NCI-H526 treated with DMSO at 0.1 percent for 48 hours (cell line): ENCODE results near the gene KCTD11.
A peak's percentile ranks its signal among the peaks of the same experiment; 100 is the strongest.
"Not testable (repeated sequence)": the region's sequence is repeated elsewhere in the genome, so short reads cannot be mapped to it uniquely, and the experiment has no call there.

ENCODE experiments used
- DNase-seq: peaks from one replicate; lab custom pipeline; 2025; lab: John Stamatoyannopoulos, UW

The KCTD11 gene

DNA sequence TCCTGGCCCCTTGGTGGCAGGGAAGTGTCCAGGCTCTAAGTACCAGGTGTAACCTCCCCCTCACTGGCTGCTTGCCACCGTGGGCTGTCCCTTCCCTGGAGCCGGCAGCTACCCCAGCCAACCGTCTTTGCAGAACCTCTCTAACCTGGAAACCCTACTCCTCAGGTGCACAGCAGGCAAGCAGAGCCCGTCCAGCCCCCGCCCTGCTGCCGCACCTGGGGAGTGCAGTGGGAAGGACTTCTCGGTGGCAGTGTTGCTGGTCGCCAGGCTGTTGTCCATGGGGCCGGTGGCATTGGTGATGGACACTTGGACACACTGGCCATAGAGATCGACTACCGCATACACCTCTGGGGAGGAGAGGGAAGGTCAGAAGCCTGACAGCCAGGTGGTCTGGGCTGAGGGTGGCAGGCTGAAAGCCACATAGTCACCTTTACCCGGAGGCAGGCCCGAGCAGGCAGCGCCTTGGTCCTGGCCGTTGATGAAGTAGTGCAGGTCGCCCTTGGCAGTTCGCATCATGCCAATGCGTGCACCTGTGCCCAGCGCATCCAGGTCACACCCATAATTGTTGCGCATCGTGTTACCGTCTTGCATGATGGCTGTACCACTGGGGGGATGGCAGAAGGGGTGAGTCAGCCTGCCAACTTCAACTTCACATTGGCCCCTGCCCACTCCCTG, 29.3 kb upstream of the KCTD11 start:
- no peak for DNase-seq

- no peak for DNase-seq
Measured at GRCh38 chr17:7323731-7324437, 28.1 kb upstream of the KCTD11 start.

- DNase-seq: no peak
Measured at GRCh38 chr17:7324438-7324779, 27.6 kb upstream of the KCTD11 start.

DNA sequence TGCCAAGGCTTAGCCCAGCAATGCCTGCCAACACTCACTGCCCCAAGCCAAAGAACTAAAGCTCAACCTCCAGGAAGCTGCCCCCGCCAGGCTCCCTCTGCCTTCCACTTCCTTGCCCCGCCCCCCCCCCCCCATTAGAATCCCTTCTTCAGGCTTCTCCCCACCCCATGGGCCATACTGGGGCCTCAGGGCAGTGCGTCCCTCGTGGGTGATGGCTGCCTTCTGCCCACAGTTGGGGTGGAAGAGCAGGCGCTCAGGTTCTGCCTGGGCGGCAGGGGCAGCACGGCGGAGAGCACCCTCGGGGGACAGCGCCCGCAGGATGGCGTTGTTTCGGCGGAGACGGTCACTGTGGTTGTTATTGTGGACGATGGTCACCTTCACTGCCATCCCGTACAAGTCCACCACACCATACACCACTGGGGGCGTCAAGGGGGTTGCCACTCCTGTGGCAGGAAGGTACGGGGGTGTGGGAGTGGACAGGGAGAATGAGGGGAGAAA, 26.9 kb upstream of the KCTD11 start:
- DNase-seq: no peak

GRCh38 chr17:7326186-7326585, 25.8 kb upstream of the KCTD11 start:
- DNase-seq: no peak

- no peak for DNase-seq
Measured at GRCh38 chr17:7327056-7327455, 24.9 kb upstream of the KCTD11 start.

DNA sequence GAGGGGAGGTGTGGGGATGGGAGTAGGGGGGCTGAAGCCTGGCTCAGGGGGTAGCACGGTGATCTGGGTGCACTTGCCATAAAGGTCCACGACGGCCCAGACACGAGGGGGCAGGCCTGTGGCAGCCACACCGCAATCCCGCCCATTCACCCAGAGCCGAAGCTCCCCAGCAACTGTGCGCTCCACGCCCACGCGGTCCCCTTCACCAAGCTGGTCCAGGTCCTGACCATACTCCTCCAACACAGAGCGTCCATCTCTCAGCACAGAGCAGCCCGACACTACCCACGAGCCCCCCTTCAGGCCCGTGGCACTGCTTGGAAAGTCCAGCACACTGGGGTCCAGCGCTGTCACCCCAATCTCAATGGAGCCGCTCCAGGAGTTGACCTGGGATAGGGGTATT, 24.5 kb upstream of the KCTD11 start:
- DNase-seq: no peak

DNA sequence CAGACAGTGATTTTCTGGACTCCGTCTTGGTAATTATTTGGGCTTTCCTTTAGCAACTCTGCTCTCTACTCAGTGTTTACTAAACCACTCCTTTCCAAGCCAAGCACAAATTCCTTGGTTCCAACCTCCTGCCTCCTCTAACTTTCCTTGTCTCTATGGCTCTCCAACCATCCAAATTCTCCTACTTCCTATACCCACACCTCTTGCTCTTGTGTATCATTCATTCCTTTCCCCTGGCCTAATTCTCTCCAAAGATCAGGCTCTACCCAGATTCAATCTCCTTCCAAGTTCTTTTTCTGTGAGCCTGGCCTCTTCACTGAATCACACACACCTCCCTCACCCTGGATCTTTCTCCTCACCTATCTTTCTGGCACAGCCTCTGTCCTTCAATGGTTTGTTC, 24.0 kb upstream of the KCTD11 start:
- DNase-seq: no peak

GRCh38 chr17:7328840-7329373, 23.1 kb upstream of the KCTD11 start, which contains the start of gene NEURL4:
Gene NEURL4, minus strand, starts transcription at chr17:7329335. Its CDS starts 23 bp downstream, at chr17:7329312.
- no peak for DNase-seq

DNA sequence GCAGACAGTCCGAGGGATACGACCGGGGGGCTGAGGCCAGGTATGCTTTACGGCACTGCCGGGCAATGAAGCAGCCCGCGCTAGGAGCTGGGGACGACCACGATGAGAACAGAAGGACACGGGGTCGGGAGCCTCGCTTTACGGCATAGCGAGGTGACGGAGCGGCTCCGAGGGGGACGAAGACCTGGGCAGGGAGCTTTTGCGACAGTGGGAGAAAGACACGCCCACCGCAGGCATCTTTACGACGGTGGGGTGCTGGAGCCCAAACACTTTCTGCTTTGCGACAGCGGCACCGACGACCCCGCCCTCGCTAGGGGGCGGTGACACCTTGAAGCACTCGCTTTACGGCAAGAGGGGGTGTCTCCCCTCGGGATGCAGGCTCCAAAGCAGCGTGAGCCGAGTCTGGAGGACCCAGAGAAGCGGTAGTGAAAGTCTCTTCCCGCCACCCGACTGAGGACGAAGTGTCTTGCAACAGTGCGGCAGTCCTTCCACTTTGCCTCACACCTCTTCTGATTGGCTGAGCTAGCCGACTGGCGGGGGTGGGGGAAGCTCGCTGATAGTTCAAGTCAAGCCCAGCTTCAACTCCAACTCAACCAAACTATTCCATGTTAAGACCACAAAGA, 22.5 kb upstream of the KCTD11 start:
- peak; percentile 91 for DNase-seq

DNA sequence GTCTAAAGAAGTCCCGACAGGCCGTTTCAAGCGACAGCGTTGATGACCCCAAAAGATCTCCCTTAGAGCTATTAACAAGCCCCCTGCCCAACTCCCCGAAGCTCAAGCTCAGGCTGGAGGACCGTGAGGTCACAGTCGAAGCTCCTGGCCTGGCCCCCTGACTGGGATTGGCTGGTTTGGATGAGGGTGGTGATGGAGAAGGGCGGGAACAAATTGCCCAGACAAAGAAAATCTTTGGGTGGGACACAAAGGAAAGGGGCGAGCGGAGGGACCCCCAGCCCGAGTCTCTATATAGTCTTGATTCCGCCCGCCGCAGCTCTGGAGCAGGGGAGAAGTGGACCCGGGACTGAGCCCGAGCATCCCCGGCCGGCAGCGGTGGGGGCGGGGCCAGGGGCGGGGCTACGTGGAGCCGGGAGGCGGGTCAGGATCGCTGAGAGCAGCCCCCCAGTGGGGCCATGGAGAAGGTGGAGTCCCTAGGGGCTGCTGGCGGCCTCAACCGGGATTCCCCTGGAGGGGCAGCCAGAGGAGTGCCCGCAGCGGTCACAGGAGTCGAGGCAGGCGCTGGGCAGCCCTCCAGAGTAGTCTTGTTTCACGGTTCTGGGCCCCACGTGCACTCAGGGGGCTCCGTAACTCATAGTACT, 21.8 kb upstream of the KCTD11 start:
- peak; percentile 53 for DNase-seq

DNA sequence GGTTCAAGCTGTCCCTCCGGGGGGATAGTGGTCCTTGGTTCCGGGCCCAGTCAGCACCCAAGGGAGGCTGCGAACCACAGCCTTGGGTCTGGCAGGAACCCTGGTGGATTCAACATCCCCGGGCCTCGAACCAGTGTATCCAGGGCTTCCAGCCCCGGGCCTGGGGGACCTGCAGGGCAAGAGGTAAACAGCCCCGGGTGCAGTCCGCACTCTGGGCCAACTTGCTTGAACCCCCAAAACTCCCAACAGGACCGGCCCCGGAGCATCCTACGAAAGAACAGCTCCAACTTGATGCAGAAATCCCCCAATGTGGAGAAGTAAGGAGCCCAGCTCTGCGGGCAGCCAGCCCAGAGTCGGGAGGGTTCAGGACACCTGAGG, 21.3 kb upstream of the KCTD11 start:
- DNase-seq: no peak

GRCh38 chr17:7332111-7332510, 19.9 kb upstream of the KCTD11 start:
- no peak for DNase-seq

- not testable (repeated sequence) for DNase-seq
Measured at GRCh38 chr17:7332600-7333069, 19.3 kb upstream of the KCTD11 start.

GRCh38 chr17:7334938-7335538, 16.9 kb upstream of the KCTD11 start:
- DNase-seq: no peak

DNA sequence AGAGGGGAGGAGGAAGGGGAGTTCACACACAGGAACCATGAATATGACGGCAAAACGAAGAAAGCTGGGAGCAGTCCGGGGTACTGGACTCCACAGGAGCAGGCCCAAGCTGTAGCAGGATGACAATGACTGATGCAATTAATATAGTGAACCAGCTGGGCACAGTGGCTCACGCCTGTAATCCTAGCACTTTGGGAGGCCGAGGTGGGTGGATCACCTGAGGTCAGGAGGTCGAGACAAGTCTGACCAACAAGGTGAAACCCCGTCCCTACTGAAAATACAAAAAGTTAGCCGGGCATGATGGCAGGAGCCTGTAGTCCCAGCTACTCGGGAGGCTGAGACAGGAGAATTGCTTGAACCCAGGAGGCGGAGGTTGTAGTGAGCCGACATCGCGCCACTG, 16.2 kb upstream of the KCTD11 start:
- not testable (repeated sequence) for DNase-seq

- DNase-seq: no peak
Measured at GRCh38 chr17:7336240-7337175, 15.5 kb upstream of the KCTD11 start, which contains the start of gene ACAP1. Gene ACAP1, plus strand, starts transcription at chr17:7336529. Its CDS starts 206 bp downstream, at chr17:7336735.

DNA sequence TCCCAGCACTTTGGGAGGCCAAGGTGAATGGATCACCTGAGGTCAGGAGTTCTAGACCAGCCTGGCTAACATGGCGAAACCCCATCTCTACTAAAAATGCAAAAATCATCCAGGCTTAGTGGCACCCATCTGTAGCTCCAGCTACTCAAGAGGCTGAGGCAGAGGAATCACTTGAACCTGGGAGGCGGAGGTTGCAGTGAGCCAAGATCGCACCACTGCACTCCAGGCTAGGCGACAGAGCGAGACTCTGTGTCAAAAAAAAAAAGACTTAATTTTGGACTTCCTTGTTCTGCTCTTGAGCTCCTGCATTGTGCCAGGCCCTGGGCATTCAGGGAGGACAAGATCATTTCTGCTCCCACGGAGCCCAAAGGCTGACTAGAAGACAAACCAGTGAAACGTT, 14.4 kb upstream of the KCTD11 start:
- DNase-seq: not testable (repeated sequence)

DNA sequence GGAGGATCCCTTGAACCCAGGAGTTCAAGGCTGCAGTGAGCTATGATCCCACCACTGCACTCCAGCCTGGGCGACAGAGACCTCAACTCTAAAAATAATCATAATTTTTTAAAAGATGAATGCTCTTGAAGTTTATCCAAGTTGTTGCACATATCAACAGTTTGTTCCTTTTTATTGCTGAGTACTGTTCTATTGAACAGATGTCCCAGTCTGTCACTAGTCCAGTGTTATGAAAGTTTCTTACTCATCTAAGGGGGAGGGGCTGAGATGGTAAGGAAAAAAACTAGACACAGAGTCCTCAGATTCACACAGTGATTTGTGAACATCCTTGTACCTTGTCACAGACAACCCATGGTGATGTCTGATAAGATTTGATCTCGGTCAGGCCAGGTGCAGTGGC, 11.8 kb upstream of the KCTD11 start:
- DNase-seq: no peak

GRCh38 chr17:7341842-7342241, 10.1 kb upstream of the KCTD11 start:
- DNase-seq: no peak

- DNase-seq: no peak
Measured at GRCh38 chr17:7343250-7343649, 8.7 kb upstream of the KCTD11 start.
